GM21529 (cell line): ENCODE results near the gene STPG3.

Source experiments
- ATAC-seq: cut with Tn5 transposase; IDR thresholded peaks from one replicate; pipeline ENCODE4 v1.9.1; 2021; ENCODE audit not compliant: unreplicated experiment

Gene STPG3

DNA sequence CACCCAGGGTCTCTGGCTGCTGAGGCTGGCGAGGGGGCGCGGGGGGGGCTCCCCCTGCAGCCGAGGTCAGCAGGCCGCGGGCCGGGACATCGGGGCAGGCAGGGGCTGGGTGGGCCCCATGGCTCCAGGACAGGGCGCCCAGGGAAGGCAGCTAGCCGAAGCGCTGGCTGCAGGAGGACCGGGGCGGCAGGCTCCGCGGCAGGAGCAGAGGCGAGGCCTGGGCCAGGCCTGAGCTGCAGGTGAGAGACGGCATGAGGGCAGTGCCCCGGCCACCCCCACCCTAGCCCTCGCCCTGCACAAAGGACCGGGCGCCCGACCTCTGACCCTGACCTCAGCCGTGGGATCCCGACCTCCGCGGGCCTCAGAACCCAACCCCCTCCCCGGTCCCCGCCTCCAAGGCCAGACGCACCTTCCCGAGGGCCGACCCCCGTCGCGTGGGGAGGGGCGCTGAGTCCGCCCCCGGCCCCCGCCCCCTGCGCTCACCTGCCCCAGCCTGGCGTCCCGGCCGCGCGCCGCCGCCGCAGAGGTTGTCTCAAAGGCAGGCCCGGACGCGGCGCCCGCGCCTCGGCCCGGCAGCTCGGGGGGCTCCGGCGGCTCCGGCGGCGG, 29.5 kb upstream of the STPG3 start:
- no peak for ATAC-seq

GRCh38 chr9:137222190-137223077, 28.7 kb upstream of the STPG3 start, which contains the start of gene RNF208:
Gene RNF208, minus strand, starts transcription at chr9:137222240. Its CDS starts 1,028 bp downstream, at chr9:137221212.
- ATAC-seq = peak; percentile 2

DNA sequence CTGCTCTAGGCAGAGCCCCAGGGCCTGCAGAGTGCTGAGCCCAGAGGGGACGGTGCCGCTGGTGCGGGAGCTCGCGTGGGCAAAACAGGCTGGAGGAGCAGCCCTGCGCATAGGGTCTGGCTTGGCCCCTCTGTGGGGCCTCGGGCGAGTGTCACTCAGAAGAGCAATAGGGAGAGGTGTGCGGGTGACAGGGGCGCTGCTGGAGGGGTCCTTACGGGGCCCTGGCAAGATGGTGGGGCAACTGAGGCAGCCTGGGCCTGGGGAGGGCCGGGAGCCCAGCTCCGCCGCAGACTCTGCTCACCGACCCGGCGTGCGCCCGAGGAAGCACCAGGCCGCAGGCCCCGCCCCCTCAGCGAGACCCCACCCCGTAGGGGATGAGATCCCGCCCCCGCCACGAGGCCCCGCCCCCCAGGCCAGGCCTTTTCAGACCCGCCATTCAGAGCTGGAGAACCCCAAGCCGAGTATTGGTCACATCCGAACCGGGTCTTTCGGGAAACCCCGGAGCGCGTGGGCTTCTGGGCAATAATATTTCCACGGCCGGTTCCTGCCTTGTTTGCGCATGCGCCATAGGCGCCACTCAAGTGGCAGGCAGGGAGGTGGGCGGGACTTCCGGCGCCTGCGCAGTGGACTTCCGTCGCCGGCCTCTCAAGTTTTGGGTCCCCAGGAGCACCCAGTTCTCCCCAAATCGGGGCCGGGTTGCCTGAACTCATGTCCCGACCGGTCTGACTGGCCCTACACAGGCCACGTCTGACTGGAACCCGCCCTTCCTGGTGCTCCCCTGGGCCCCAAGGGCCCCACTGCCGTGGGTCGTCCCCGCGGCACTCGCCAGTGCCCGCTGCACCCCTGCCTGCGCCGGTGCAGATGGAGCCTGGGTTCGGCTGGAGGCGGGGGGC, 27.8 kb upstream of the STPG3 start:
- ATAC-seq = peak; percentile 76

DNA sequence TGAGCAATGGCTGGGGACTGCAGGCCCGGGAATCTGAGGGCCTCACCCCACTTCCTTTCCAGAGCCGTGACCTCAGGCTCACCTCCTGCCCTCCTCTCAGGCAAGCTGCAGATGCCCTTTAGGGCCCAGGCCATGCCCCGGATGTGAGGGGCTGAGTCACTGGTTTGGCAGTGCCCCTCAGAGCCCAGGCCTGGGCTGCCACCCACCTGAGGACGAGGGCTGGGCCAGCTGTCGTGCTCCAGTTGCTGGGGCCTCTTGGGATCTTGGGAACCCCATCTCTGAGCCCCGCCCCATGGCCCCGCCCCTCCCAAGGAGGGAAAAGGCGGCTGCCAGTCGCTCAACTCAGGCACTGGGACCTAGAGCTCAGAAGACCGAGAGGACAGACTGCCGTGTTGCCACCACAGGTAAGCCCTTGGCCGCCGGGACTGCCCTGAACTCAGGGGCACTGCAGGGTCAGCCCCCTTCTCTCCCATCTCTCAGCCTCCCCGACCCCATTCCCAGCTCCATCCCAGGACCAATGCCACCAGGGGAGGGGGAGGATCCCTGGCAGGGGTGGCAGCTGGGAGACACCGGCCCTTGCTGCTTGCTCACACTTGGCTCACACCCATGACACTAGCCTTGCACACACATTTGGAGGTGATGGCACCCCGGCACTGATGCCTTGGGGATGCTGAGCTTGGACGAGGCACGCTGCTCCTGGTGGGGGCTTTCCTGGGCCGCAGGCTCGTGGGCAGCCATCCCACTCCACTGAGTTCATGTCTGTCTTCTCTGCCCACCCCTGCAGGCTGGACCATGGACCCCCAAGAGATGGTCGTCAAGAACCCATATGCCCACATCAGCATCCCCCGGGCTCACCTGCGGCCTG, 26.0 kb upstream of the STPG3 start, which contains the start of gene CYSRT1:
Gene CYSRT1, plus strand, starts transcription at position 345 of the 865 bp plus-strand sequence. Its CDS starts 448 bp downstream, at position 793.
- no peak for ATAC-seq

- ATAC-seq = no peak
These were observed 25.3 kb upstream of the STPG3 start for GRCh38 chr9:137225699-137226331.

GRCh38 chr9:137226338-137227053, 24.6 kb upstream of the STPG3 start:
- ATAC-seq = no peak

- ATAC-seq = no peak
These were observed 23.8 kb upstream of the STPG3 start, which contains the start of gene RNF224 for GRCh38 chr9:137227054-137227852. Gene RNF224, plus strand, starts transcription at chr9:137227502. Its CDS starts 834 bp downstream, at chr9:137228336.

GRCh38 chr9:137227853-137228505, 23.1 kb upstream of the STPG3 start:
- no peak for ATAC-seq

GRCh38 chr9:137228506-137228967, 22.5 kb upstream of the STPG3 start:
- no peak for ATAC-seq

- ATAC-seq = no peak
These were observed 21.9 kb upstream of the STPG3 start for GRCh38 chr9:137228968-137229896.

DNA sequence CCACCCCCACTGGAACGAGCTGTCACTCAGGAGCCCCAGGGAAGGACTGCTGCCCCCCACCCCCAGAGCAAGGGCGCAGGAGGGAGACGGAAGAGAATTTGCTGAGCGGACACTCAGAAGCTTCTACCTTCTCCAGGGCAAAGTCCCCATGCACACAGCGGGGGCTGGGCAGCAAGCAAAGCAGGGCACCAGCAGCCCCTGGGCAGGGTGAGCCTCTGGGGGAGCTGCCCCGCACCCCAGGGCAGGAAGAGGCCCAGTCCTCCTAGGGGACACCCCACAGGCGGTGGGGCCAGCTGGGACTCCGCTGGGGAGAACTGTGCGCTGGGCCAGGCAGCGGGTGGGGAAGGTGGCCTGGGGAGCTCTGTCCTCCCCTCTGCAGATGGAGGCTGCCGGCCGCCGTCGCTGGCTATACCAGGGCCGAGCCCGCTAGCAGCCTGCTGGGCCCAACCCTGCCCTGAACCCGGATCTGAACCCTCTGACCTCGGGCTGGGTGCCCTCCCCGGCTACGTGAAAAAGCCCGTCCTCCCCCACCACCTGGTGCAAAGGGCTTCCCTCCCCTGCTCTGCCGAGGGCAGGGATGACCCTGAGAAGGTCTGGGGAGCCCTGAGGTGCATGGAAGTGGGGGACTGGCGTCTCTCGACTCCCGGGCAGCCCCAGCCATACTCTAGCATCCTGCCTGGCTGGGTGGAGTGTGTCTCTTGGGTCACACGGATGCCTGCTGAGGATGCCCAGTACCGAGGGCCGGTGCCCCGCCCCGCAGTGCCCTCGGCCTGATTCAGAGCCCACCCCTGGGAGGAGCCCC, 21.0 kb upstream of the STPG3 start:
- no peak for ATAC-seq

GRCh38 chr9:137230705-137231371, 20.2 kb upstream of the STPG3 start, which contains the start of gene SLC34A3:
Gene SLC34A3, plus strand, starts transcription at chr9:137230901. Its CDS starts 802 bp downstream, at chr9:137231703.
- ATAC-seq = no peak

GRCh38 chr9:137231372-137232039, 19.6 kb upstream of the STPG3 start:
- ATAC-seq = no peak

- no peak for ATAC-seq
These were observed 19.0 kb upstream of the STPG3 start for GRCh38 chr9:137232101-137232500.
